ENCODE results near the gene SPTBN5. TPM values are rescaled to one million over a fixed set of nuclear protein-coding genes. Genes with fewer than 3 reads are reported as not detected.

The SPTBN5 gene
- total and polyA plus RNA-seq, 3 donors from 2014 or later = 1.4 to 3.1 (median 1.4) TPM

DNA sequence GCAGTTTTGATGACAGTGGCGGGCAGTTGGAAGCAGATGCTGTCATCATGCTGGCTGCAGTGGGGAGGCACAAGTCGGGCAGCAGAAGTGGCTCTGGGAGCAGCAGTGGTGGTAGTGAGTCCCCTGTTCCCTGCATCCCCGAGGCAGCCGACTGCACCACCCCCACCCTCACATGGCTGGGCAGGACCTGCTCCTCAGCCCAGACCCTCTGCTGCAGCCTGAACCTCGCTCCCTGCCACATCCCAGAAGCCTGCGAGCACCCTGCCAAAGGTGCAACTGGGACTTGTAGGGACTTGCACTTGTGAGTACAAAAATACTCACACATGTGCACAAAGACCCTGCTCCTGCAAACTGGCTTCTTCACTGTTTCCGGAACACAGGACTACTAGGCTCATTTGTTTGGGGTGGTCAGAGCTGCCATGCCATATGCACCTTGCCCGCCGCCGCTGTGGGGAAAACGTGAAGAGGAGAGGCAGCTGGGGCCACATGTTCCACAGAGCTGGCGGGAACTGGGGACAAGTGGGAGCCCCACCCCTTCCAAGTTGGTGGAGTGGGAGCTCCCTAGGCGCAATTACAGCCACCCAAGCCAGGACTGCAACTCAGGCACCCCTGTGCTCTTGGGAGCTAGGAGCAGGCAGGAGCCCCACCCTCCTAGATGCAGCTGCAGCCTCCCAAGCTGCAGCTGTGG is 63.8 kb downstream of the SPTBN5 start:
- H3K4me1 ChIP-seq = peaks cover 13% of the 10 kb centered on the region
- intact Hi-C loops (cut with DNase I; ENCODE audit: low total_unique reads) = no loop called here
- no peaks in the 10 kb centered on the region for H3K36me3 ChIP-seq (ENCODE audit: low read depth, missing control alignments)
- H3K4me3 ChIP-seq = no peak overlapping the region
- DNase-seq = no peak
- TF ChIP-seq CTCF (IDR thresholded peaks at IDR 0.05) (no peak), POLR2A (IDR thresholded peaks at IDR 0.05) (no peak)
- H3K27ac ChIP-seq = no peak overlapping the region
- H3K27me3 ChIP-seq = no peaks in the 10 kb centered on the region
- WGBS, 2 donors = 92 to 93% methylated on average over 12 to 13 of the region's 13 CpGs
- no peaks in the 10 kb centered on the region for H3K9me3 ChIP-seq

DNA sequence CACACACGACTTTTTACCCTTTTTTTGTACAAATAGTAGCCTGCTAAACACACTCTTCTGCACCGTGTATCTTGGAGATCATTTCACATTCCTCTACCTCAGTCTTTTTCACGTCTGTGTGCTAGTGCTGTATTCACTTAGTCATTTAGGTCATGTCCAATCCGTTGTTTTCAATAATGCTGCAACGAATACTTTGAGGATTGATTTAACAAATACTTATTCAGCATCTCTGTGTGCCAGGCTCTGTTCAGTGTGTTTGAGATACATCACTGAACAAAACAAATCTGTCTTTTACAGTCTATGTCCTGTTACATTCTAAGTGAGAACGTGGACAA is 65.1 kb downstream of the SPTBN5 start:
- DNase-seq = no peak
- intact Hi-C loops (cut with DNase I; ENCODE audit: low total_unique reads) = no loop called here
- Histone ChIP-seq H3K9me3 (no peaks in the 10 kb centered on the region), H3K4me3 (peak overlapping the region; percentile 69 to 71), H3K4me1 (peaks cover 13% of the 10 kb centered on the region), H3K36me3 (ENCODE audit: low read depth, missing control alignments) (no peaks in the 10 kb centered on the region), H3K27ac (peak overlapping the region in 1 of 2 donors; percentile 88), H3K27me3 (no peaks in the 10 kb centered on the region)
- TF ChIP-seq CTCF (IDR thresholded peaks at IDR 0.05) = no peak
- TF ChIP-seq POLR2A (IDR thresholded peaks at IDR 0.05) = no peak
- WGBS, 2 donors = 7 to 8% methylated on average over 6 of the region's 6 CpGs

GRCh38 chr15:41827880-41828806 is 65.7 kb downstream of the SPTBN5 start, which contains the start of gene JMJD7:
Gene JMJD7 (plus strand): TSS chr15:41828092. CDS start chr15:41828125, 33 bp downstream.
- Histone ChIP-seq H3K27ac (peak within 1 kb of the TSS; percentile 84 to 88), H3K36me3 (ENCODE audit: low read depth, missing control alignments) (no peaks in the 10 kb centered on the region), H3K4me3 (peak within 1 kb of the TSS; percentile 69 to 71), H3K27me3 (no peaks in the 10 kb centered on the region), H3K9me3 (no peaks in the 10 kb centered on the region), H3K4me1 (peaks cover 13% of the 10 kb centered on the region)
- WGBS, 2 donors = 0 to 1% methylated on average over 40 to 65 of the region's 66 CpGs
- TF ChIP-seq POLR2A (IDR thresholded peaks at IDR 0.05) (peak; percentile 31), CTCF (IDR thresholded peaks at IDR 0.05) (no peak)
- intact Hi-C loops (cut with DNase I; ENCODE audit: low total_unique reads) = no loop called here
- DNase-seq = peak; percentile 96

DNA sequence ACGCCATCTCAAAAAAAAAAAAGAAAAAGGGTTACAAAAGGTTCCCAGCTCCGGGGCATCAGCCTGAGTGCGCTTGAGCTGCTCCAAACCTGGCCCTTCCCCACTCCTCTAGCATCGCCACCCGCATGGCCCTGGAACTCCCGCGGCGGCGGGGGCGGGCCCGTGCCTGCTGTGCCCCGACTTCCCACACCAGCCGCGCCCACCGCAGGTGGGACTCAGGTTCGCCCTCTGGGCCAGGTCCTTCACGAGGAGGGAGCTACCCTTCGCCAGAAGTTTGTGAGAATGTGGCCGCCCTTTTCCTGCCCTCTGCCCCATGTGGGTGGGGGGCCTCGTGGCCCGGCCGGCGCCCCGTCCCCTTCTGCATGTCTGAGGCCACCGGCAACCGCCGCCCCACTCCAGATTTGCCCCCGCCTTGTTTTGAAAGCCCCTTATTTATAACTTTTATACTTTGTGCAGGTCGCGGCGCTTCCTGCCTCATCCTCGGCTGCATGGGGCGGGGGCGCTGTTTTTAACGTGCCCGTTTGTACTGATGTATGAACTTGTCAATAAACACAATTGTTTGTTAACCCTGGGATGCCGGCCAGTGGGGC is 66.5 kb downstream of the SPTBN5 start:
- DNase-seq = no peak
- TF ChIP-seq CTCF (IDR thresholded peaks at IDR 0.05) (no peak), POLR2A (IDR thresholded peaks at IDR 0.05) (no peak)
- 5 to 7% methylated on average over 29 to 37 of the region's 37 CpGs for WGBS, 2 donors
- H3K27me3 ChIP-seq = no peaks in the 10 kb centered on the region
- peak overlapping the region; percentile 69 to 71 for H3K4me3 ChIP-seq
- no peaks in the 10 kb centered on the region for H3K36me3 ChIP-seq (ENCODE audit: low read depth, missing control alignments)
- no peaks in the 10 kb centered on the region for H3K9me3 ChIP-seq
- peaks cover 13% of the 10 kb centered on the region for H3K4me1 ChIP-seq
- peak overlapping the region in 1 of 2 donors; percentile 88 for H3K27ac ChIP-seq
- intact Hi-C loops (cut with DNase I; ENCODE audit: low total_unique reads) = no loop called here

Measured in testis (tissue), 3 donors.